GM19035 (cell line): ENCODE data around the gene NOL9.
"Not testable (repeated sequence)": the region's sequence is repeated elsewhere in the genome, so short reads cannot be mapped to it uniquely, and the experiment has no call there.

Experiments
- ATAC-seq: cut with Tn5 transposase; IDR thresholded peaks from one replicate; pipeline ENCODE4 v1.9.1; 2021; ENCODE audit not compliant: unreplicated experiment

The NOL9 gene

DNA sequence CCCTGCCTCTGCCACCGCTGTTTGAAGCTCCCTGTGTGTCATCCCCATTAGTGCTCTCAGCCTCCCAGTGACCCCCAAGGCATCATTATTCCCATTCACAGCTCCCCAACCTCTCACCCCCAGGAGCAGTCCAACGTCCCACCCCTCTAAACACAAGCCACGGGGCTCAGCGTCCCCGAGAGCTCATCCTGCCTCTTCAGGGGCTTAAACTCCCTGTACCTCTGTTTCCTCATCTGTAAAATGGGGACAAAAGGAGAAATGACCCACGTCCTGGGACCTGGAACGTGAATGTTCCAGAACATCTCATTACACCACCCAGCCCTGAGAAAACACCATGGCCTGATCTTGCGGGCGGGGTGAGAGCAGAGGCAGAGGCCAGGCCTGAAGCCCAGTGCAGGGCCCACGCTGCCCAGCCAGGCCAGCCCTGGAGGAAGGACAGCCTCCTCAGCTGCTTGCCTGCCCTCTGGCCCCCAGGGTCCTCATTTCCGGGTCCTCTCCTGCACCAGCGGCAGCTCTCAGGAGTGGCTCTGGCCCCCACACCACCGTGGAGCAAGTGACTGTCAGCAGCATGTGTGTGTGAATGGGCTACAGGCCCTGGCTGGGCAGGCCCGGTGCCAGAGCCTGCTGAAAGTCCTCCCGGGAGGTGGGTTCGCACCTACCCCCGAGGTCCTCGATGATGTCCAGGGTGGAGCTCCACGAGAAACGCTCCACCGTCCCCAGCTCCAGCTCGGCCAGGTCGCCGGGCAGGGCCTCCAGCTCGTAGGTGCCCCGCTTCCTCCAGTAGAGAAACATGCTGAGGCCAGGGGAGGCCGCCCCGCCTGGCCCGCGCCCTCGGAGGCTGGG lies 48.7 kb downstream of the NOL9 start:
- ATAC-seq: no peak

DNA sequence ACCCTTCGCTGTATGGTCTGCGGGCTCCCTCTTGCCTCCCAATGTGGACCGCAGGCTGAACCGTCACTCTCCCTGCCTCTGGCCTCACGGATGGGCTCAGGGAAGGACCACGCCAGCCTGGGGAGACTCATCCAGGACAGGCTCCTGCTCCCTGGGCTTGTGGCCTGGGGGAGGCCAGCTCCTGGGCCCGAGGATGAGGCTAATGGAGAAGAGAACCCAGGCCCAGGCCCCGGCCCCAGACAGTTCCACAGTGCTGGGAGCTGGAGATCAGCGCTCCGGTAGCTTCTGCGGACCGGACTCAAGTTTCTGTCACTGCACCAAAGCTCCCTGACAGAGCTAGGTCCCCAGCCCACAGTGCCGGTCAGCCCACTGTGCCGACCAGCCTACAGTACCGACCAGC lies 49.4 kb downstream of the NOL9 start:
- ATAC-seq: no peak

DNA sequence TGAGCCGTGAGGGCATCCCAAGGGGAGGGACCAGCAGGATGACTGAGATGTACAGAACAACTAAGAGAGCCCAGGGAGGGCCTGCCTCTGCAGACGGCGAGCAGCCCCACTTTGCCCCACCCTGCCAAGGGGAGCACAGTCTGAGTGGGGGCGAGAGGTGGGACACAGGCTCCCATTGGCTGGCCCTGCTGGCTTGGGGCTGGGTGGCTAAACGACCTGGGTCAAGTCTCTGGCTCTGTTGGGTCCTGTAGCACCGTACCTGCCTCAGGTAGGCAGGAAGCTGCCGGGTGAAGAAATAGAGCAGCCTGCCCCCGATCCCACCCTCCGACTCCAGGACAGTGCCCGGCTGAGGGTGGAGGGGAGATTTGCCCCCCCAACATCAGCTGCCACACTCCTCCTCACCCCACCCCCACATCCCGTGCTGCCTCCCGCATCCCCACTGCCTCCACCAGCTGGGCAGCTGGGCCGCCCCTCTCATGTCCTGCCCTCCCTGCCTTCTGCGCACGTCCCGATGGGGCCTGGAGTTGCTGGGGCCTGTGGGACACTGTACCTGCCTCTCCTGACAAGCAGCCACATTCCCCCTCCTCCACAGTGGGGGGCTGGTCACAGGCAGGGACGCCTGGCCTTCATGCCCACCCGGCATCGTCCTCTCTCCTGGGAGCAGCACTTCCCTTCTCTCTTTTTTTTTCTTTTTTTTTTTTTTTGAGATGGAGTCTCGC lies 50.3 kb downstream of the NOL9 start:
- ATAC-seq: no peak

GRCh38 chr1:6502000-6502891 lies 52.1 kb downstream of the NOL9 start:
- ATAC-seq: no peak

DNA sequence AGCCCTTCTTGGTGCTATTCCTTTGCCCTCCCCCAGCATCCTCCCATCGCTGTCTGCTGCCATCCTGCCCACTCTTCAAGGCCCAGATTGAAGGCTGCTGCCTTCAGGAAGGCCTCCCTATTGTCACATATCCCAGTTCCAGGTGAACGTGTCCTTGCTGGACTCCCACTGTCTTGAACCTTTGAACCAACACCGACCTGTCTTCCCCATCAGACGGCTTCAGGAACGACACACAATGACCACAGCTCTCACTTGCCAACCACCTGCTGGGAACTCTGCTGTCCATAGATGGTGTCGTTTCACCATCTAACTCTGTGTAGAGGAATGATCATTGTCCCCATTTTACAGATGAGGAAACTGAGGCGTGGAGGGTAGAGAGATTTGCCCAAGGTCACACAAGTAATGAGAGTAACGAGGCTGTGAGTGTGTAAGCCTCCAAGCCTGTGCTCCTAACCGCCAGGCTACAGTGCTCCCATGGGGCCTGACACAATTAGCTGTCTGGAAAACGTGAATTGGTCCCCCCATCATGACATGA lies 53.0 kb downstream of the NOL9 start:
- ATAC-seq: no peak

- no peak for ATAC-seq
These were observed 53.6 kb downstream of the NOL9 start for GRCh38 chr1:6500544-6501278.

- no peak for ATAC-seq
These were observed 55.0 kb downstream of the NOL9 start for GRCh38 chr1:6499296-6499695.

- no peak for ATAC-seq
These were observed 55.7 kb downstream of the NOL9 start for GRCh38 chr1:6498576-6499111.

GRCh38 chr1:6497867-6498575 lies 56.3 kb downstream of the NOL9 start:
- ATAC-seq: no peak

DNA sequence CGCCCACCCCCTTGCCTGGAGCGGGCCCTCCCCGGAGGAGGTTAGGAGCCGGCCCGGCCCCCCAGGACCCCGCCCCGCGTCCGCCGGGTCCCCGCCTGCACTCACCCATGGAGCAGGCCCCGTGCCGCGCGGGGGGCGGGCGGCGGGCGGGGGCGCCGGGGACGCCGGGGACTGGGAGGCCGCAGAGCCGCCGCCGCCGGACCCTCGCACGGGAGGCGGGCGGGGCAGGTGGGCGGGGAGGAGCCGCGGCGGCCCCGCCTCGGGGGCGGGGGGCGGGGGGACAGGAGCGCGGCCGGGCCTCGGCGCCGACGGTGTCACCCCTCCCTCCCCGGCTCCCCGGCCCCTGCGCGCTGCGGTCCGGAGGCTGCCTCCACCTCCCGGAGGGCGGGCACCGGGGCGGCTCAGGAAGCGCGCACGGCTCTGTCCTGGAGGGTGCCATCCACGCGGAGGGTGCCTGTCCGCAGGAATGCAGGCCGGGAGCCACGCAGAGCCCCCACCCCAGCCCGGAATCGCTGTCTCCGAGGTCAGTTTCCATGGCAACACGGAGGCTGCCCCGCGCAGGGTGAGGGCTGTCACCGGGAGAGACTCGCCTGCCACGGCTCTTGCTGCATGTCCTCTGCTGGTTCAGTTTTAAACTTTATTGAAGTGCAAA lies 57.0 kb downstream of the NOL9 start:
- no peak for ATAC-seq

DNA sequence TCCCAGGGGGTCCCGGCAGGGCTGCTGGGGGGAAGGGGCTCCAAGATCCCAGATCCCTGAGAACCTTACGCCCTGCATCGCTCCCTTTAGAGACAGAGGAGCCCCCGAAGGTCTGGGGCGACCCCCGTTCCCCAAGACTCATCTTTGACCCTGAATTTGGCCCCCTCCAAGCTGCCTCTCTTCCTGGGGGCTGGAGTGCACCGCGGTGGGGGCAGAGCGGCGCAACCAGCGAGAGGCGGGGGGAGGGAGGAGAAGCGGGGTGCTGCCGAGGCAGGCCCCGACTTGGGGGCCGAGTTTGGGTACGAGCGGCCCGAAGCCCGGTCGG lies 57.5 kb downstream of the NOL9 start:
- no peak for ATAC-seq

- no peak for ATAC-seq
These were observed 58.0 kb downstream of the NOL9 start for GRCh38 chr1:6496365-6496721.

DNA sequence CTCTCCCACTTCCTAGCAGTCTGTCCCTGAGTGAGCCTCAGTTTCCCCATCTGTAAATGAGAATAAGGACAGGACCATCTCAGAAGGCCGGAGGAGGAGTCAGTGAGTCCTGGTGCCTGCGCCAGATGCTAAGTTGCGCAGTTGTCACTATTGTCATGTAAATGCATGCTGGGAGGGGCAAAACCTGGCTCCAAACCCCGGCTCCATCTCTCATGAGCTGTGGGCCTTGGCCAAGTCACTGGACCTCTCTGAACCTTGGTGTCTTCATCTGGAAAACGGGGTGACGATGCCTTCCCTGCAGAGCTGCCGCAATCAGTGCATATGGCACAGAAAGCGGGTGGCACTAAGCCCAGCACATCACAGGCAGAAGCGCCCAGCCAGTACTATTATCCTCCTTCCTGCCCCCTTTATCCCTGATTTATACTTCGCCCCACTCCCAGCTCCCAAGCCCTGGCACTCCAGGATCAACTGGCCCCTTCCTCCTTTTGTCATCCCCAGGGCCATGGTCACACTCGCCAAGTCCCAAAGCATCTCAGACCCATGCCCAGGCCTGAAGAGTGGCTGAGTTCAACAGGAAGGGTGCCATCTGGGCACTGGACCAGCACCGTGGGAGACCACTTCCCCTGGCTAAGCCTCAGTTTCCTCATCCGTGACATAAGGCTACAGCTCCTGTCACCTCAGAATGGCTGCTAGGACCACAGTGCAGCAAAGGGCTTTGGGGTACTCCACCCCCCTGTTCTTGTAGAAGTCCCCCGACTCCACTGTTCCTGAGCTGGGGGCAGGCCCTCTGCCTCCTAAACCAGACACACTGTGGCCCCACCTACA lies 58.6 kb downstream of the NOL9 start:
- ATAC-seq: no peak

- ATAC-seq: no peak
These were observed 59.3 kb downstream of the NOL9 start for GRCh38 chr1:6495041-6495441.

GRCh38 chr1:6494627-6495026 lies 59.7 kb downstream of the NOL9 start:
- no peak for ATAC-seq

- not testable (repeated sequence) for ATAC-seq
These were observed 60.5 kb downstream of the NOL9 start for GRCh38 chr1:6493834-6494223.

DNA sequence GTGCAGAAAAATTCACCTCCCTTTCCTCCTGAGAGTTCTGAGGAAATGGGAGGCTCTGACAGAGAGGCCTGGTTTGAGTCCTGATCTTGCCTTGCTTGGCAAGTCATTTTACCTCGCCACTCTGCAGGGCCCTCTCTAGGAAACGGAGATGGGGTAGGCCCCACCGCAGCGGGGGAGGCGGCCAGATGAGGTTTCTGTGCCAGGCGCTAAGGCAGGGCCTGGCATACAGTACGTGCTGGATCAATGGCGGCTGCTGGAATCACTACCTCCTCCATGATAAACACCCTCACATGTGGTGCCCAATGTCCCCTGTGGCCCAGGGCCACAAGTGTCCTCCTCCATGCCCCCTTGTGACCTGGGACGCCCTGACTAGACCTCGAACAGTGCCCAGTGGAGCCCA lies 62.3 kb downstream of the NOL9 start:
- ATAC-seq: no peak

DNA sequence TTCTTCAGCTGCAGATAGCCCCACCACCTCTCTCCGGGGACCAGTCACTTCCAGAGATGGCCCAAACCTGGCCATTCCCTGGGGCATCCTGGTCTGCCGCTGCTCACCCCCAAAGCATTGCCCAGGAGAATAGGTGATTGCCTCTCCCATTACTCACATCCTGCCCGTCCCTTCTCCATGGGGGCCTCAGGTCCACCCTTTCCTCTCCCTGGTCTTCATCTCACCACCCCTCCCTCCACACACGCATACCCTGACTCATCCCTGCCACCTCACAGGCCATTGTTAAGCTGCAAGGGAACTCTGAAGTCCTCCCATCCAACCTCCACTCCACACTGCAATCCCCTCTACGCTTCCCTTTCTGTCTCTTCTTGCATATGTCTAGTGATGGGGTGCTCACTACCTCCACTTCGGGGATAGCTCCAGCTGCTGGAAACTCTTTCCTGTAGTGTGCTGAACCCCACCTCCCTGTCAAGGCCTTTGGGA lies 62.8 kb downstream of the NOL9 start, which contains the start of gene PLEKHG5:
Gene PLEKHG5, minus strand, starts transcription at position 188 of the 483 bp plus-strand sequence. CDS start 14,096 bp downstream, outside the sequence.
- no peak for ATAC-seq
